Naive thymus-derived CD4-positive, alpha-beta T cell (primary cell): ENCODE measurements around the gene TEDC1. TPM values are rescaled to one million over a fixed set of nuclear protein-coding genes. Genes with fewer than 3 reads are reported as not detected.

Source experiments
- ATAC-seq: fragments of 150-1000 bp; cut with Tn5 transposase; 2 replicates; pipeline ENCODE4 v1.10.0; 2021; ENCODE audit warnings: mild to moderate bottlenecking, moderate library complexity
- CTCF ChIA-PET: fragments of 350-600 bp; sonication (Branson Sonifier 250); formaldehyde crosslinking; loops from one replicate; lab custom pipeline; 2021; ENCODE audit warnings: antibody characterized with exemption; lab: Charles Lee
- POLR2A ChIA-PET: fragments of 350-600 bp; sonication (Branson Sonifier 250); formaldehyde crosslinking; loops from one replicate; lab custom pipeline; 2021; ENCODE audit warnings: antibody characterized with exemption, inconsistent platforms; lab: Charles Lee
- DNase-seq, 9 donors: peaks; one replicate each; pipeline versions ENCODE4 v3.0.0 to v3.0.0-alpha.2; 2020 to 2022; ENCODE audit warnings: mixed read lengths in 1 of 9
- H3K27ac ChIP-seq: one replicate; pipeline ENCODE4 v1.7.0; 2013; ENCODE audit warnings: mild to moderate bottlenecking, low read depth, low read length, moderate library complexity
- H3K27me3 ChIP-seq, 2 donors: one replicate each; pipeline ENCODE4 v1.7.0; 2013; ENCODE audit warnings: low read length in 2 of 2, mild to moderate bottlenecking in 2 of 2, moderate library complexity in 2 of 2; ENCODE audit not compliant: control insufficient read depth in 2 of 2, insufficient read depth in 2 of 2
- H3K36me3 ChIP-seq, 3 experiments: 1 replicate in 2 of 3; 2 replicates in 1 of 3; pipeline ENCODE4 v1.7.0; 2013; ENCODE audit warnings: low read length in 3 of 3, mild to moderate bottlenecking in 3 of 3, moderate library complexity in 1 of 3; ENCODE audit not compliant: insufficient read depth in 3 of 3, control insufficient read depth in 2 of 3
- H3K4me1 ChIP-seq, 2 donors: one replicate each; pipeline ENCODE4 v1.7.0; 2013; ENCODE audit warnings: low read length in 2 of 2, mild to moderate bottlenecking in 2 of 2, moderate library complexity in 1 of 2; ENCODE audit not compliant: control insufficient read depth in 2 of 2, insufficient read depth in 2 of 2
- H3K4me3 ChIP-seq: 2 replicates; pipeline ENCODE4 v1.7.0; 2013; ENCODE audit warnings: mild to moderate bottlenecking, low read length
- H3K9me3 ChIP-seq, 3 experiments: 1 replicate in 2 of 3; 2 replicates in 1 of 3; pipeline ENCODE4 v1.7.0; 2013; ENCODE audit warnings: low read length in 3 of 3; ENCODE audit not compliant: control insufficient read depth in 2 of 3
- H3K27ac Mint-ChIP-seq, 9 donors: one replicate each; pipeline ENCODE4 v1.8.0; 2020 to 2022; ENCODE audit warnings: mixed read lengths in 9 of 9, mild to moderate bottlenecking in 8 of 9, moderate library complexity in 5 of 9, inconsistent platforms in 2 of 9
- H3K27me3 Mint-ChIP-seq, 5 donors: one replicate each; pipeline ENCODE4 v1.8.0; 2021 to 2022; ENCODE audit warnings: mixed read lengths in 5 of 5, mild to moderate bottlenecking in 1 of 5
- H3K36me3 Mint-ChIP-seq, 5 donors: one replicate each; pipeline ENCODE4 v1.8.0; 2020 to 2022; ENCODE audit warnings: mixed read lengths in 5 of 5, mild to moderate bottlenecking in 3 of 5, inconsistent platforms in 1 of 5
- H3K4me1 Mint-ChIP-seq, 7 donors: one replicate each; pipeline ENCODE4 v1.8.0; 2020 to 2022; ENCODE audit warnings: mixed read lengths in 7 of 7, mild to moderate bottlenecking in 3 of 7, inconsistent platforms in 1 of 7
- H3K4me3 Mint-ChIP-seq, 10 donors: one replicate each; pipeline ENCODE4 v1.8.0; 2020 to 2022; ENCODE audit warnings: mild to moderate bottlenecking in 10 of 10, mixed read lengths in 10 of 10, moderate library complexity in 6 of 10, inconsistent platforms in 2 of 10
- H3K9me3 Mint-ChIP-seq, 11 donors: one replicate each; pipeline ENCODE4 v1.8.0; 2020 to 2022; ENCODE audit warnings: mixed read lengths in 11 of 11, mild to moderate bottlenecking in 4 of 11, inconsistent platforms in 1 of 11, moderate library complexity in 1 of 11
- intact Hi-C, 2 donors: fragments of 100-400 bp; cut with micrococcal nuclease; formaldehyde crosslinking; loops; one replicate each; pipeline ENCODE4 v1.15.1; 2023
- polyA plus RNA-seq, 2 donors: library from polyadenylated mRNA; unstranded; fragments of 300-500 nt; fragmentation: Illumina TruSeq; gene quantifications; one replicate each; pipeline ENCODE4 v1.2.3, GENCODE V29; 2021
- total RNA-seq, 6 experiments: library from RNA in 5 of 6; stranded (reverse) in 5 of 6; gene quantifications; 1 replicate in 5 of 6; 2 replicates in 1 of 6; pipeline ENCODE4 v1.2.3 and lab custom pipeline; 2021 to 2026

TEDC1 gene
- total and polyA plus RNA-seq, 7 experiments from 2014 or later: 10.4 to 294 (median 30.6) TPM

DNA sequence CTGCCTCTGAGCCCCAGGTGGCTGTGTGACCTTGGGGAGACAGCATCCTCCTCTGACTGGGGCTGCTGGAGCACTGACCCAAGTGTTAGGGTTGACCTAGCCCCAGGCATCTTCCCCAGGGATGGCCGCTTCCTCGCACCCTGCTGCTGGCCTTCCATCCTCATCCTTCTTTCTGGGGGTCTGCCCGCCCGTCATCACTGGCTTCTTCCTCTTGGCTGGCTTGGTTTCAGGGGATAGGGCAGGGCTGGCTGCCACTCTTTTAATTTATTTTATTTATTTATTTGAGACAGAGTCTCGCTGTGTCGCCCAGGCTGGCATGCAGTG lies 3.5 kb downstream of the TEDC1 start:
- Histone ChIP-seq H3K27ac (no peak overlapping the region), H3K4me3 (no peak overlapping the region), H3K36me3 (no peaks in the 10 kb centered on the region), H3K27me3 (no peaks in the 10 kb centered on the region), H3K9me3 (no peaks in the 10 kb centered on the region), H3K4me1 (peaks cover 0 to 1% of the 10 kb centered on the region in 2 donors)
- H3K9me3 Mint-ChIP-seq: no peaks in the 10 kb centered on the region
- no peak overlapping the region for H3K27ac Mint-ChIP-seq
- intact Hi-C loops: loop anchor here in 1 of 2 donors (5.0 to 10.0 kb wide), 2 partner anchors 312 to 400 kb away; partner anchors contain the start of gene NUDT14
- CTCF ChIA-PET: interaction anchor here (0.9 kb wide), 1 partner anchor 14 kb away, joined by 3 read pairs; no protein-coding TSS in a partner anchor
- peaks cover 0 to under 1% (median 0%) of the 10 kb centered on the region in 5 donors for H3K36me3 Mint-ChIP-seq
- H3K4me3 Mint-ChIP-seq: no peak overlapping the region
- ATAC-seq (no peak), DNase-seq (no peak)
- POLR2A ChIA-PET: no interaction called here
- no peaks in the 10 kb centered on the region for H3K27me3 Mint-ChIP-seq
- peaks cover under 1 to 12% (median 6%) of the 10 kb centered on the region in 7 donors for H3K4me1 Mint-ChIP-seq

DNA sequence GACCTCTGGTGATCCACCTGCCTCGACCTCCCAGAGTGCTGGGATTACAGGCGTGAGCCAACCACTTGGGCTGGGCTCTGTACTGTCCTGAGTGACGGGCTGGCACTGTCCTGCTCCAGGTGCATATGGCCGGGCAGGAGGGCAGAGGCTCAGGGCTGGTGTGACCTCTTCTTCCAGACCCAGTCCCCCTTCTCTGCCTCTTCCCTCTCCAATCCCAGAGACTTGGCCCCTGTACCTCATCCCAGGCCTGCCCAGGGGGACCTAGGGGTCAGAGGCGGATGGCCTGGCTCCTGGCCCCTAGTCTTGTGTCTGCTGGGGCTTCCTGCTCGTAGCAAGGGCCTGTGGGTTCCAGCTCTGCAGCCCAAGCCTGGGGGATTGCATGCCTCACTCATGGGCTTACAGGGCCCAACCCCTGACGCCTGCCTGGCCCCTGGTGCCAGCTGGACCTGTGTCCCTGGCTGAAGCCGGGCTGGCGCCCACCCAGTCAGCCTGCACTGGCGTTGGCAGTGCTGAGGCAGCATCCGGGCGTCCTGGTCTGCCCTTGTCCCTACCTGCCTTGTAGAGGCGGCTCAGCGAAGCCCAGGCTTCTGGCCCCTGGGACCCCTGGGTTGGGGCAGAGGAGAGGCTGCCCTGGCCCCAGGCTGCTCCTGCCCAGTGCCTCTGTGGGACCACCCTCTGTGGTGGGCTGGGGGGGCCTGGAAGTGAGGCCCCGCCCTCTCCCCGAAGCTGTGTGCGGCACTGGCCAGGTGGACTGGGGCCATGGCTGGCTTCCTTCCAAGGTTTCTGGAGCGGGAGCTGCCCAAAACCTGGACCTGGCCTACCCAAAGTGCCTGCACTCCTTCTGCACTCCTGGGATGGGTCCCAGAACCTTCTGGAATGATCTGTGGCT lies 4.3 kb downstream of the TEDC1 start:
- no peaks in the 10 kb centered on the region for H3K27me3 Mint-ChIP-seq
- H3K9me3 Mint-ChIP-seq: no peaks in the 10 kb centered on the region
- ChIA-PET CTCF (interaction anchor here (0.9 kb wide), 1 partner anchor 15 kb away, joined by 3 read pairs; no protein-coding TSS in a partner anchor), POLR2A (no interaction called here)
- Histone ChIP-seq H3K4me1 (no peaks in the 10 kb centered on the region), H3K27me3 (no peaks in the 10 kb centered on the region), H3K27ac (no peak overlapping the region), H3K9me3 (no peaks in the 10 kb centered on the region), H3K36me3 (no peaks in the 10 kb centered on the region), H3K4me3 (no peak overlapping the region)
- no peaks in the 10 kb centered on the region for H3K36me3 Mint-ChIP-seq
- ATAC-seq (no peak), DNase-seq (peak in 2 of 9 donors; percentile 19 to 22)
- H3K4me1 Mint-ChIP-seq: peaks cover 0 to 10% (median 5%) of the 10 kb centered on the region in 7 donors
- no peak overlapping the region for H3K4me3 Mint-ChIP-seq
- intact Hi-C loops: loop anchor here in 1 of 2 donors (10.0 kb wide), 1 partner anchor 401 kb away; no protein-coding TSS in a partner anchor
- H3K27ac Mint-ChIP-seq: no peak overlapping the region

DNA sequence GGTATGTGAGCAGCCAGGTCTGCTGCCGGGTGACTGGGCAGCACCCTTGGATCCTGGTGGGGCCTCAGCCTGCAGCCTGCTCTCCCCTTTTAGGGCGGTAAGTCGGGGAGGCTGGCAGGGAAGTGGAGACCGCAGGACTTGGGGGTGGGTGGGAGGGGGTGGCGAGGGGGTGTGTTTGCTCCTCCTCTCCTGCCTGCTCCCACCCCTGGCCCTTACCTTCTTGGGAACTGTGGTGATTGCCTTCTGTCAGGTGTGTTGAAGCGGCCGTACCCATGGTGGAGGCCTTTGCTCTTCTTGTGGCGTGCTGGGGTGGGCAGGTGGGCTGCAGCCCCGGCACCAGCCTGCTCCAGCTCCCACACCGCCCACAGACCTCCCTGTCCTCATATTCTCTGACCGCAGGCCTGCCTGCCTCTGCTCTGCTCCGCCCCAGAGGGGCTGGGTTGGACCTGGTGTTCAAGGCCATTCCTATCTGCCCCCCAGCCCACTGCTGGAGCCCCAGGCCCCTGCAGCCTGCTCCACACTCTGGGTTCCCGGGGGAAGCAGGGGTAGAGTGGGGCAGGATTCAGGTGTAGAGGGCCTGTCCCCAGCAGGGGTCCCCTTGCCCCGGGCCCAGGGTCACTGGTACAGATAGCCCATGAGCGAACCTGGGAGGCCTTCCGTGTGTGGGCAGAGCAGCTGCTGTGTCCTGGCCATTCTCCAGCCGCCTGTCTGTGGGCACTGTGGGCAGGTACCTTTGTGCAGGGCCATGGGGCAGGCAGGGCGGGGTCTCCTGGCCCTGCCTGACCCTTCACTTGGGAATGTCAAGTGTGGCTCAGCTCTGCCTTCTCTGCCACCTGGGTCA lies 5.2 kb downstream of the TEDC1 start:
- CTCF ChIA-PET: interaction anchor here (0.7 kb wide), 1 partner anchor 19 kb away, joined by 3 read pairs; no protein-coding TSS in a partner anchor
- Mint-ChIP-seq H3K27ac (no peak overlapping the region), H3K27me3 (no peaks in the 10 kb centered on the region), H3K4me3 (no peak overlapping the region), H3K4me1 (peaks cover 0 to 10% (median 5%) of the 10 kb centered on the region in 7 donors), H3K9me3 (no peaks in the 10 kb centered on the region), H3K36me3 (no peaks in the 10 kb centered on the region)
- Histone ChIP-seq H3K27ac (no peak overlapping the region), H3K9me3 (no peaks in the 10 kb centered on the region), H3K4me3 (no peak overlapping the region), H3K27me3 (no peaks in the 10 kb centered on the region), H3K36me3 (no peaks in the 10 kb centered on the region), H3K4me1 (no peaks in the 10 kb centered on the region)
- POLR2A ChIA-PET: no interaction called here
- ATAC-seq: no peak
- DNase-seq: peak in 1 of 9 donors; percentile 15
- intact Hi-C loops: loop anchor here in 1 of 2 donors (10.0 kb wide), 1 partner anchor 401 kb away; no protein-coding TSS in a partner anchor

DNA sequence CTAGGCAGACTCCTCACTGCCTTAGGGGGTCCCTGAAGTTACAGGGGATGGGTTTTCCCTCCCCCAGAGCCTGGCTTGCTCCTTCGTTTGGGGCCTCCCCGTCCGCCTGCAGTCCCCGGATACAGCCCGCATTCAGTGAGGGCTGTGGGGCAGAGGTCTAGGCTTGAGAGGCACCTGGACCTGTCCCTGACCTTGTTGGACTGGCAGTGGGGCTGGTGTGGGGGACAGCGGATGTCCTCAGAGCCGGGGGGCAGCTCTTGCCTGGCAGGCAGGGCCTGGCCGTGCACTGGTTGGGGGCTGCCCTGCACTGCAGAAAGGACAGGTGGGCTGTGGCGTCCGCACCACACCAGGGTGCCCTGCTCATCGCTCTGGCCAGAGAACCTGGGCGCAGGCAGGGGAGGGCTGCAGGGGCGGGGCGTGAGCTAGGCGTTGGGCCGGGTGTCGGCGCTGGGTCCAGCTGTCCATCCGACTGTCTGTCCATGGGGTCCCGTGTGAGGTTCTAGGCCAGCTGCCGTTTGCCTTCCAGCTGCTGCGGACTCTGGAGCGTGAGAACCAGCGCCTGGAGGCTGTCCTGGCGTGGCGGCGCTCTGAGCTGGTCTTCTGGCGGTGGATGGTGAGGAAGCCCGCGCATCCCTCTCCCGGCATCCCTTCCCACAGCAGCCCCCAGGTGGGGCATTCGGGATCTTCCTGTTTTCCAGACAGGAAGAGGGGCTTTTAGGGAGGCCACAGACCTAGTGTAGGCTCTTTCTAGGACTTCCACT lies 6.0 kb downstream of the TEDC1 start:
- CTCF ChIA-PET: interaction anchor here (0.7 kb wide), 1 partner anchor 18 kb away, joined by 3 read pairs; no protein-coding TSS in a partner anchor
- no peaks in the 10 kb centered on the region for H3K4me1 ChIP-seq
- no peaks in the 10 kb centered on the region for H3K9me3 ChIP-seq
- DNase-seq (no peak), ATAC-seq (peak; percentile 3)
- Mint-ChIP-seq H3K36me3 (no peaks in the 10 kb centered on the region), H3K4me3 (no peak overlapping the region), H3K27me3 (no peaks in the 10 kb centered on the region), H3K4me1 (peaks cover 0 to 5% (median 1%) of the 10 kb centered on the region in 7 donors), H3K9me3 (no peaks in the 10 kb centered on the region), H3K27ac (no peak overlapping the region)
- no peaks in the 10 kb centered on the region for H3K27me3 ChIP-seq
- no peaks in the 10 kb centered on the region for H3K36me3 ChIP-seq
- intact Hi-C loops: loop anchor here in 1 of 2 donors (10.0 kb wide), 1 partner anchor 402 kb away; no protein-coding TSS in a partner anchor
- H3K4me3 ChIP-seq: no peak overlapping the region
- H3K27ac ChIP-seq: no peak overlapping the region
- POLR2A ChIA-PET: no interaction called here

DNA sequence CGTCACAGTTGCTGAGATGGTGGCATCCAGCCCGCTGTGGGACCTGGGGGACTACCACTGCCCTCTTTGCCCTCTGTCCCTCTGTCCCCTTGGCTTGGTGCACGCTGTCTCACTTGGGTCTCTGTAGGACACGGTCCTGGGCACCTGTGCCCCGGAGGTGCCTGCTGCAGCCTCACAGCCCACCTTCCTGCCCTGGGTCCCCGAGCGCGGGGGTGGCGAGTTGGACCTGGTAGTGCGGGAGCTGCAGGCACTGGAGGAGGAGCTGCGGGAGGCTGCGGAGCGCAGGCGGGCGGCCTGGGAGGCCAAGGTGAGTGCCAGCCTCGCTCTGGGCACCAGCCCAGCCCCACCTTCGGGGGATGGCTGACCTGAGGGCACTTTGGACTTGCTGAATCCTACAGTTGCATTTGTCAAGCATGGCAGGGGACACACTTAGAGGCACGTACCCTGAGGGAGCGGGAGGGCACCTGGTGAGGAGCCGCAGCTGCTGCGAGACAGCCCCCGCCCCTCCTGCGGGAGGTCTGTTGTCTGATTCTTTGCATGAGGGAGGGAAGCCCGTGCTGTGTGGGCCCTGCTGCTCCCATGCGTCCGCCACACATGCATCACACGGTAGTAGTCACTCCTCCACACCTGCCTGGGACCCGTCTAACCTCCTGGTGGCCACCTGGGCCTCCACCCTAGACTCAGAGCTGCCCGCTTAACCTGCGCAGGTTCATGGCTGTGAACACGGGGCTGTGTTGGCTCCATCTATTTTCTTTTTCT lies 6.8 kb downstream of the TEDC1 start:
- Mint-ChIP-seq H3K36me3 (no peaks in the 10 kb centered on the region), H3K4me1 (peaks cover 0 to 7% (median 0%) of the 10 kb centered on the region in 7 donors), H3K27me3 (no peaks in the 10 kb centered on the region), H3K9me3 (no peaks in the 10 kb centered on the region), H3K27ac (peak overlapping the region in 1 of 9 donors; percentile 10), H3K4me3 (no peak overlapping the region)
- ChIA-PET CTCF (no interaction called here), POLR2A (no interaction called here)
- ATAC-seq (no peak), DNase-seq (no peak)
- no peaks in the 10 kb centered on the region for H3K4me1 ChIP-seq
- intact Hi-C loops: loop anchor here in 1 of 2 donors (10.0 kb wide), 1 partner anchor 403 kb away; no protein-coding TSS in a partner anchor
- no peaks in the 10 kb centered on the region for H3K36me3 ChIP-seq
- H3K27ac ChIP-seq: no peak overlapping the region
- no peak overlapping the region for H3K4me3 ChIP-seq
- H3K9me3 ChIP-seq: no peaks in the 10 kb centered on the region
- no peaks in the 10 kb centered on the region for H3K27me3 ChIP-seq
